Progenitor cell of endocrine pancreas (in vitro differentiated cells): ENCODE measurements around the gene CPEB3. TPM values are rescaled to one million over a fixed set of nuclear protein-coding genes. Genes with fewer than 3 reads are reported as not detected.
"Not testable (repeated sequence)": the region's sequence is repeated elsewhere in the genome, so short reads cannot be mapped to it uniquely, and the experiment has no call there.

Experiments
- DNase-seq: peaks from one replicate; pipeline ENCODE4 v3.0.0; 2021; ENCODE audit warnings: low spot score; ENCODE audit not compliant: unreplicated experiment
- H3K27ac Mint-ChIP-seq: 2 replicates; pipeline ENCODE4 v1.8.0; 2021; ENCODE audit warnings: mild to moderate bottlenecking, moderate library complexity, mixed read lengths
- H3K27me3 Mint-ChIP-seq: 2 replicates; pipeline ENCODE4 v1.8.0; 2021; ENCODE audit warnings: mixed read lengths
- H3K36me3 Mint-ChIP-seq: 2 replicates; pipeline ENCODE4 v1.8.0; 2022; ENCODE audit warnings: mixed read lengths; ENCODE audit not compliant: insufficient read depth
- H3K4me1 Mint-ChIP-seq: 2 replicates; pipeline ENCODE4 v1.8.0; 2021; ENCODE audit warnings: low read depth, mixed read lengths
- H3K4me3 Mint-ChIP-seq: 2 replicates; pipeline ENCODE4 v1.8.0; 2021; ENCODE audit warnings: low read depth, mild to moderate bottlenecking, moderate library complexity, mixed read lengths
- H3K9me3 Mint-ChIP-seq: 2 replicates; pipeline ENCODE4 v1.8.0; 2021; ENCODE audit warnings: low read depth, mixed read lengths
- long read RNA-seq: library from polyadenylated mRNA; unstranded; transcript quantifications from one replicate; pipeline ENCODE4 v2.0.0, GENCODE V29; 2020
- total RNA-seq: library from RNA; stranded (reverse); gene quantifications from 2 replicates; pipeline ENCODE4 v1.2.1, GENCODE V29; 2021
- TF ChIP-seq, protein P1 (sequence below): fragments of 200-600 bp; sonication (generic); IDR thresholded peaks from one replicate; pipeline ENCODE4 v1.5.0; 2021; ENCODE audit warnings: antibody characterized with exemption, mild to moderate bottlenecking; ENCODE audit not compliant: unreplicated experiment

The CPEB3 gene
- 2.1 and 2.3 TPM in 2 replicates for total RNA-seq
- long read RNA-seq, result 0 reads

DNA sequence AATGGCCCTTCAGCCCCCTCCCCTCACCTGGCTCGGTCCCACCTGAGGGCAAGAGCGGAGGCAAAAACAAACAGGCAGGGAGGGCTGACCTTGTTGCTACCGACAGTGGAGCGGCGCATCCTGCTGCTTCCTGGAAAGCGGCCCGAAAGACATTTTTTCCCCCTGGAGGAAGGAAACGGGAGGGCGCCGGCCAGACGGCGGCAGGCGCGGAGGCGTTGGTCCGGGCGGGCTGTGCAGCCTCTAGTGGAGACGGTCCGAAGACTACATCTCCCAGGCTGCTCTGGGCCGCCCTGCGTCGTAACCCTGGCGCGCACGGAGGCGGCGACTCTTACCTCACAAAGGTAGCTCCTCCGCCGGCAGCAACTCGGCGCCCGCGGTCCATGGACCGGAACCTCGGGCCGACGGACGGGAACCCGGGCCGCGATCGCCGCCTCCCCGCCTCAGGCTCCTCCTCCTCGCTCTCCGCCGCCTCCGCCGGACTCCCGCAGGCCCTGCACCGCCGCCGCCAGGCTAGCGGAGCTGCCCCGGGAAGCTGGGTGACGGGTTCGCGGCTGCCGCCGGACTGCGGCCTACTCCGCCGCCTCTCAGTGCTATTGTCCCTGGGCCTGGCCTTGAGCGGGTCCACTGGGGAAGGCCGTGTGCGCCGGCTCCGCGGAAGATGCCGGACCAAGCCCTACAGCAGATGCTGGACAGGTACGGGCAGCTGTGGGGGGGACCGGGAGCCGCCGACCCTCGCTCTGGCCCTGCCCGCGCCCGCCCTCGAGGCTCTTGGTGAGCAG lies at the start of gene CPEB3, which contains the start of gene MARCHF5:
Gene CPEB3, minus strand, starts transcription at position 242 of the 779 bp plus-strand sequence. CDS start 50,728 bp downstream, outside the sequence.
Gene MARCHF5, plus strand, starts transcription at position 331 of the 779 bp plus-strand sequence. Its CDS starts 328 bp downstream, at position 659.
- H3K4me1 Mint-ChIP-seq, result peaks cover 15% of the 10 kb centered on the region
- peak within 1 kb of the TSS; percentile 93 for H3K27ac Mint-ChIP-seq
- DNase-seq, result peak; percentile 91
- H3K4me3 Mint-ChIP-seq, result peak within 1 kb of the TSS; percentile 86
- TF ChIP-seq, protein P1, sequence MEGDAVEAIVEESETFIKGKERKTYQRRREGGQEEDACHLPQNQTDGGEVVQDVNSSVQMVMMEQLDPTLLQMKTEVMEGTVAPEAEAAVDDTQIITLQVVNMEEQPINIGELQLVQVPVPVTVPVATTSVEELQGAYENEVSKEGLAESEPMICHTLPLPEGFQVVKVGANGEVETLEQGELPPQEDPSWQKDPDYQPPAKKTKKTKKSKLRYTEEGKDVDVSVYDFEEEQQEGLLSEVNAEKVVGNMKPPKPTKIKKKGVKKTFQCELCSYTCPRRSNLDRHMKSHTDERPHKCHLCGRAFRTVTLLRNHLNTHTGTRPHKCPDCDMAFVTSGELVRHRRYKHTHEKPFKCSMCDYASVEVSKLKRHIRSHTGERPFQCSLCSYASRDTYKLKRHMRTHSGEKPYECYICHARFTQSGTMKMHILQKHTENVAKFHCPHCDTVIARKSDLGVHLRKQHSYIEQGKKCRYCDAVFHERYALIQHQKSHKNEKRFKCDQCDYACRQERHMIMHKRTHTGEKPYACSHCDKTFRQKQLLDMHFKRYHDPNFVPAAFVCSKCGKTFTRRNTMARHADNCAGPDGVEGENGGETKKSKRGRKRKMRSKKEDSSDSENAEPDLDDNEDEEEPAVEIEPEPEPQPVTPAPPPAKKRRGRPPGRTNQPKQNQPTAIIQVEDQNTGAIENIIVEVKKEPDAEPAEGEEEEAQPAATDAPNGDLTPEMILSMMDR, result peak; percentile 74
- H3K27me3 Mint-ChIP-seq, result no peaks in the 10 kb centered on the region
- no peaks in the 10 kb centered on the region for H3K9me3 Mint-ChIP-seq
- H3K36me3 Mint-ChIP-seq, result peaks cover 2% of the 10 kb centered on the region

DNA sequence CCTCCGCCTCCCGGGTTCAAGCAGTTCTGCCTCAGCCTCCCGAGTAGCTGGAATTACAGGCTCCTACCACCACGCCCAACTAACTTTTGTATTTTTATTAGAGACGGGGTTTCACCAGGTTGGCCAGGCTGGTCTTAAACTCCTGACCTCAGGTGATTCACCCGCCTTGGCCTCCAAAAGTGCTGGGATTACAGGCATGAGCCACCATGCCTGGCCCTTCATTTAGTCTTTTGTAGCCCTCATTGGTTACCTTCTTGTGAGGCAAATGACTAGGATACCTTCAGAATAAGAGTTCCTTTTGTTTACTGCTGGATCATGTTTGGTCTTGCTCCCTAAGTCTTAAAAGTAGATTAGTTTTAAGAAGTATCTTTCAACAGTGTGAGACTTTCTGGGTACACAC lies 39.0 kb upstream of the CPEB3 start:
- H3K27me3 Mint-ChIP-seq, DNase-seq, H3K36me3 Mint-ChIP-seq, H3K4me3 Mint-ChIP-seq, H3K9me3 Mint-ChIP-seq, H3K4me1 Mint-ChIP-seq: not testable (repeated sequence)
- H3K27ac Mint-ChIP-seq, result peak overlapping the region; percentile 51

DNA sequence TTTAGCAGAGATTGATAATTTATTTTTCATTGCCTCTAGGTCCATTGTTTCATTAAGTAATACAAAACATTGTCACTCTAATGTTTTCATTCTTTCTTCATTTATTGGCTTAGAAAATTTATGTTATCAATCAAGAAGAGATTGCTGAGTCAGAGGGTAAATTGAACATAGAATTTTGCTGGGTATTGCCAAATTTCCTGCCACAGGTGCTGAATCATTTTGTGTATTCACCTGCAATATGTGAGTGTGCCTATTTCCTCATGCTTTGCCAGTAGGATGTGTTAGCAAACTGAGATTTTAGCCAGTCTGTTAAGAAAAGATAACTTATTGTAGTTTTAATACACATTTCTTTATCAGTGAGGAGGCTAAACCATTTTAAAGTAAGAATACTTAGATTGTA lies 38.1 kb upstream of the CPEB3 start:
- peak overlapping the region; percentile 46 for H3K27ac Mint-ChIP-seq
- H3K27me3 Mint-ChIP-seq, result no peaks in the 10 kb centered on the region
- DNase-seq, result no peak
- peaks cover 6% of the 10 kb centered on the region for H3K4me1 Mint-ChIP-seq
- H3K36me3 Mint-ChIP-seq, result peaks cover 1% of the 10 kb centered on the region
- H3K9me3 Mint-ChIP-seq, result no peaks in the 10 kb centered on the region
- no peak overlapping the region for H3K4me3 Mint-ChIP-seq
- TF ChIP-seq, protein P1, result no peak

DNA sequence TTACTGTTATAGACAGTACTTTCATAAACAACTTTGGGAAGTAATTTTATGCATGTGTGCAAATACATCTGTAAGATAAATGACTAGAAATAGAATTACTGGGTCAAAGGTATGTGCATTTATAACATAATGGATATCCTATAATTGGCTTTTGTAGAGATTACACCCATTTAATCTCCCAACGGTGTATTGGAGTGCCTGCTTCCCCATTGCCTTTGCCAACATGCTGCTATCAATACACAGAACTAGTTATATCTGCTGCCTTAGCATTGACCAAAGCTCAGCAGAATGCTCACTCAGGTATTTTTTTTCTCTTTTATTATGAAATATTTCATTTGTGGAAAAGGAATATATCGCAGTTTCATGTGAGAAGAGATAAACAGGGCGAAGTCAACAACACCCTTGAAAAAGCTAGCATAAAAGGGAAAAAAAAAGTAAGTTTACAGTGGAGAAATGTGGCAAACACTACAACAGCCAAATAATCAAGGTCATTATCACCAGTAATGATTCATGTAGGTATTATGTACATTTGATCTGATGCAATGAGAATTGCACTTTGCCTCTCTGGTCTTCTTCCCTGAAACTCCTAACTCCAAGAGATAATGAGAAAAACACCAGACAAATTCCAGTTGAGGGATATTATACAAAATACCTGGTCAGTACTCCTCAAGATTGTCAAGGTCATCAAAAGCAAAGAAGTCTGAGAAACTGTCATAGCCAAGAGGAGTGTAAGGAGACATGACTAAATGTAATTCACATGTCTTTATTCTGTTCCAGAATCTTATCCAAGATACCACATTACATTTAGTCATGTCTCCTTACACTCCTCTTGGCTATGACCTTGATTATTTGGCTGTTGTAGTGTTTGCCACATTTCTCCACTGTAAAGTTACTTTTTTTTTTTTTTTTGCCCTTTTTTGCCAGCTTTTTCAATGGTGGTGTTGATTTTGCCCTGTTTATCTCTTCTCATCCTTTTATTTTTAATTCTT lies 36.9 kb upstream of the CPEB3 start:
- Mint-ChIP-seq H3K4me1 (peaks cover 6% of the 10 kb centered on the region), H3K4me3 (no peak overlapping the region), H3K9me3 (peaks cover 5% of the 10 kb centered on the region), H3K36me3 (peaks cover 8% of the 10 kb centered on the region), H3K27ac (no peak overlapping the region), H3K27me3 (no peaks in the 10 kb centered on the region)
- DNase-seq, result no peak
- TF ChIP-seq, protein P1, result no peak

DNA sequence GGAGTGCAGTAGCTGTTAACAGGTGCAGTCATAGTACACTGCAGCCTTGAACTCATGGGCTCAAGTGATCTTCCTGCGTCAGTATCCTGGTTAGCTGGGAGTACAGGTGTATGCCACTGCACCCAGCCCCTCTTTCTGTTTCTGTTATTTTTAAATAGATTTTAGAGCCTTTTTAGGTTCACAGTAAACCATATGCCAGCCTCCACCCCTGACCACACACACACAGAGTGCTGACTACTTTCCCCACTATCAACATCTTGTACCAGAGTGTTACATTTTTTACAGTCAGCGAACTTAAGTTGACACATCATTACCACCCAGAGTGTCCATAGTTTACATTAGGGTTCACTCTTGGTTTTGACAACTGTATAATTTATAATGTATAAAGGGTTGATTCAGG lies 32.2 kb upstream of the CPEB3 start:
- Mint-ChIP-seq H3K4me1 (peaks cover 2% of the 10 kb centered on the region), H3K27ac (no peak overlapping the region), H3K36me3 (peaks cover 23% of the 10 kb centered on the region), H3K9me3 (peaks cover 8% of the 10 kb centered on the region), H3K4me3 (no peak overlapping the region), H3K27me3 (no peaks in the 10 kb centered on the region)
- DNase-seq, result no peak
- TF ChIP-seq, protein P1, result no peak
